ENCODE results near the gene SLPI.

SLPI gene

GRCh38 chr20:45275338-45275737, 21.0 kb upstream of the SLPI start:
- DNase-seq (ENCODE audit: low read depth in 2 of 2), result no peak

DNA sequence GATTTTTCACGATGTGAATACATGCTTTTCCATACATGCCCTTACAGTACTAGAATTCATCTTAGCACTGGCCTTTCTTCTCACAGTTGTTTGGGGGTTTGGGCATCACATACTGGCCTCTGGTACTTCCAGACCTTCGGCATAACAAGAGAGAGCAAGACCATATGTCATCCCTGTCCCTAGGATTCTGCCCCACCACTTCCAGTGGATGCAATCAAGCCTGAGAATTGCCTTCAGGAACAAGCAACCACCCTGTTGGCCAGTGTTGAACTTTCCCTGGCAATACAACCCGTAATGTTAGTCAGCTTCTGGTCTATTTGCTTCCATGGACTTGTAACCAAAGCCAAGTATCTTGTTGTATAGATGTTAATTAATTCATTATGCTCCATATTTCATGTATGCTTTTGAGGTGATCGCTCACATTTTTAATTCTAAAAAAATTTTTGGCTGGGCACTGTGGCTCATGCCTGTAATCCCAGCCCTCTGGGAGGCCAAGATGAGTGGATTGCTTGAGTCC, 15.4 kb upstream of the SLPI start:
- DNase-seq (ENCODE audit: low read depth in 2 of 2), result no peak

GRCh38 chr20:45269056-45269455, 14.7 kb upstream of the SLPI start:
- no peak for DNase-seq (ENCODE audit: low read depth in 2 of 2)

DNA sequence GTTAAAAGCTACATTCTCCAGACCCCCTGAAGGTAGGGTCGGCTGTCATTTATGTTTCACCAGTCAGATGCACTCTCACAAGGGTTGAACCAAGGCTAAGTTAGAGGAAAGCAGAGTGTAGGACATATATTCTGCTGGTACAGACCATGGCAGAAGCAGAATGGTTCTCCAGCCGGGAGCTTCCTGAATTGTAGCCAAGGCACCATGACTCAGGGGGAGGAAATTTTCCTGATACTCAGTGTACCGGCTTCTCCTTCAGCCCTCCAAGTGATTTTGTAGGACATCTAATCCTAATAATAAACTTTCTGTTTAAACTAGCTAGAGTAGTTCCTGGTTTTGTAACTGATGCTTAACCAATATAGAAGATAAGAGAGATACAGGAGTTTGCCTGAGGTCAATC, 14.2 kb upstream of the SLPI start:
- no peak for DNase-seq (ENCODE audit: low read depth in 2 of 2)

GRCh38 chr20:45266977-45267376, 12.6 kb upstream of the SLPI start:
- no peak for DNase-seq (ENCODE audit: low read depth in 2 of 2)

GRCh38 chr20:45263556-45264266, 9.3 kb upstream of the SLPI start:
- no peak for DNase-seq (ENCODE audit: low read depth in 2 of 2)

DNA sequence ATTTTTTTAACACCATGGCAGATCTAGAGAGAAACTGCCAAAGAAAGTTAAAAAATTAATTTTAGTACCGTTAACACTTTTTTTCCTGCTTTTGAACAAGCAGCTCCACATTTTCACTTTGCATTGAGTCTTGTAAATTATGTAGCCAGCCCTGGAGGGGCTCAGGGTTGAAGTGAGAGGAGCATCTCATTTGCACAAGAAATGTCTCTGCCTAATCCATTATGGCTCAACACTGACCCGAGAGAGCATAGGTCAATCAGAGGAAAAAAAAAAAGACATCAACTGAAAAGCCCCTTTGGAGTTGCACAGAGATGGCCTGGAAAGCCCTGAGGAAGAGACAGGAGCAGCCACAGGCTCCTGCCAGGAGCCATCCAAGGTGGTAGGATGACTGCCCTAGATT, 4.3 kb upstream of the SLPI start:
- DNase-seq (ENCODE audit: low read depth in 2 of 2), result no peak

GRCh38 chr20:45258259-45258658, 3.9 kb upstream of the SLPI start:
- no peak for DNase-seq (ENCODE audit: low read depth in 2 of 2)

GRCh38 chr20:45257711-45258110, 3.3 kb upstream of the SLPI start:
- DNase-seq (ENCODE audit: low read depth in 2 of 2), result no peak

DNA sequence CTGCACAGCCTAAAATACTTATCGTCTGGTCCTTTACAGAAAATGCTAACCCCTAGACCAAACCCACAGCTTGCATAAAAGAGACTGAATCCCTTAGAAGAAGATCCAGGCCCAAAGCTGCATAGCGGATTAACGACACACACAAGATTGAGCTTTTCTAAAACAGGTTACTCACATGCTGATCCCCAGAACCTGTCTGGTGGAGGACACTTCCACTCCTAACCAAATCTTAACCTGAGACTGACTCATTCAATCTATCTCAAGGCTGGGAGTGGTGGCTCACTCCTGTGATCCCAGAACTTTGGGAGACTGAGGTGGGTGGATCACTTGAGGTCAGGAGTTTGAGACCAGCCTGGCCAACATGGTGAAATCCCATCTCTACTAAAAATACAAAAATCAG, 2.8 kb upstream of the SLPI start:
- DNase-seq (ENCODE audit: low read depth in 2 of 2), result no peak

- DNase-seq (ENCODE audit: low read depth in 2 of 2), result no peak
Measured at GRCh38 chr20:45253261-45253660, 1.1 kb downstream of the SLPI start.

- no peak for DNase-seq (ENCODE audit: low read depth in 2 of 2)
Measured at GRCh38 chr20:45251884-45252560, 2.3 kb downstream of the SLPI start.

DNA sequence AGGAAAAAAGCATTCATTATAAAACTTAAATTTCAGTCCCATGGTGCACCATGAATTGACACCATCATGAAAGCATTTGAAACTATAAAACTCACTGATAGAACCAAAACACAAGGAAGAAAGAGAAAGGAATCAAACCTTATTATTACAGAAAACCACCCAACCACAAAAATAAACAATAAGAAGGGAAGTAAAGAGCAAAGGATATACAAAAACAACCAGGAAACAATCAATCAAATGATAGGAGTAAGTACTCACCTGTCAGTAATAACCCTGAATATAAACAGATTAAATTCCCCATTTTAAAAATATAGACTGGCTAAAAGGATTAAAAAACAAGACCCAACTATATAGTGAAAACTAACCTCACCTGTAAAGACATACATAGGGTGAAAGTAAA, 5.8 kb downstream of the SLPI start:
- DNase-seq (ENCODE audit: low read depth in 2 of 2), result no peak

- DNase-seq (ENCODE audit: low read depth in 2 of 2), result no peak
Measured at GRCh38 chr20:45247865-45248264, 6.5 kb downstream of the SLPI start.

DNA sequence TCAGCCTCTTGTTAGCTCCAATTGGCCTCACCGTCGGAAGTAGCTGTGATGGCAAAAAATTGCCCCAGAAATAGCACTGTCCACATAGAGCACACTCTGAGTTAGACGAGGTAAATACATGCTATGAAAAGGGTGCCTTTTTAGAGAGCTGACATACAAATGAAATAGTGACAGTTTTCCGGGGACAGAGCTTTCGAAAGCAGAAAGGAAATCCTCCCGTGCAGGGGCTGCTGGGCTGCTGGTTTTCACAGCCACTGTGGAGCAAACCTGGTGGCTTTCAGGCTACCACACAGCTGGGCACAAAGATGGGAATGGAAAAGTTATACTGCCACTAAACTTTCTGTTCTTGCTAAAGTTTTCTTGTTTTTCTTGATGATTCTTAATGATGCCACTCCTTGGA, 8.3 kb downstream of the SLPI start:
- DNase-seq (ENCODE audit: low read depth in 2 of 2), result no peak

GRCh38 chr20:45238139-45238538, 16.2 kb downstream of the SLPI start:
- no peak for DNase-seq (ENCODE audit: low read depth in 2 of 2)

DNA sequence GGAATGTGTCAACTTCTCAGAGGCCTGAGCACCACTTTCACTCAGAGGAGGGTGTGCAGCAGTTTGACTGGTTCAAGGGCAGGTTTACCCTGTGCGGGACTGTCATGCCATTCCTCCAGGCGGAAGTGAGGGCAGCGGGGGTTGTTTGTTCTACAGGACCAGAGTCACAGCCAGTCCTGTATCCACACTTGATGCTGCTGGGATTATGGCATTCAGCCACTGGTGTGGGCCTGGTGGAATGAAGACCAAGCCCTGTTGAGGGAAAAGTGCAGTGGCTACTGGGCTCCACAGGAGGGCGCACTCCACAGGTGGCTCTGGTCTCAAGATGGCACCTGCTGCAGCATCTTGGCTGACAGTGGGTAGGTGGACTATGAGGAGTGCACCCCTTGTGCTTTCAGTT, 18.4 kb downstream of the SLPI start:
- DNase-seq (ENCODE audit: low read depth in 2 of 2), result no peak

GRCh38 chr20:45230631-45231030, 23.7 kb downstream of the SLPI start:
- DNase-seq (ENCODE audit: low read depth in 2 of 2), result no peak

GRCh38 chr20:45229264-45230056, 24.9 kb downstream of the SLPI start:
- DNase-seq (ENCODE audit: low read depth in 2 of 2), result peak in 1 of 2 donors; percentile 28

- no peak for DNase-seq (ENCODE audit: low read depth in 2 of 2)
Measured at GRCh38 chr20:45226287-45226686, 28.1 kb downstream of the SLPI start.

GRCh38 chr20:45223136-45223535, 31.2 kb downstream of the SLPI start:
- no peak for DNase-seq (ENCODE audit: low read depth in 2 of 2)

DNA sequence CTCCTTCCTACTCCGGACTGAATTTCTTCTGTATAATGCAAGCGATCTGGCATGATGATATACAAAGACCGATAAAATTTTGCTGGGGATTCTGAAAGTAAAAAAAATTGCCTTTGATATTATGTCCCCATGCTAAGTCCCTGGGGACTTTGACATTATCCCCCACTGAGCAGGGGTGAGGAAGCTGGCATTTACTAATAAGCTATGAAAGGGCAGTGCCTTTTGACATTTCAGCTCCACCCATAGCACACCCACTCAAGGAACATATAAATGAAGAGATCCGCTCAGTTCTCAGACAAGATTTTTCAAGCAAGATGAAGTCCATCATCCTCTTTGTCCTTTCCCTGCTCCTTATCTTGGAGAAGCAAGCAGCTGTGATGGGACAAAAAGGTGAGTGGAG, 33.3 kb downstream of the SLPI start, which contains the start of gene SEMG2:
Gene SEMG2, plus strand, starts transcription at position 298 of the 400 bp plus-strand sequence. Its CDS starts 17 bp downstream, at position 315.
- no peak for DNase-seq (ENCODE audit: low read depth in 2 of 2)

Data from stimulated activated CD4-positive, alpha-beta T cell treated with anti-CD3 and anti-CD28 coated beads, Interleukin-1b, Interleukin-23, amount 100 ng/mL, for 4 hours (primary cell).